ENCODE results near the gene DTNBP1.

DNA sequence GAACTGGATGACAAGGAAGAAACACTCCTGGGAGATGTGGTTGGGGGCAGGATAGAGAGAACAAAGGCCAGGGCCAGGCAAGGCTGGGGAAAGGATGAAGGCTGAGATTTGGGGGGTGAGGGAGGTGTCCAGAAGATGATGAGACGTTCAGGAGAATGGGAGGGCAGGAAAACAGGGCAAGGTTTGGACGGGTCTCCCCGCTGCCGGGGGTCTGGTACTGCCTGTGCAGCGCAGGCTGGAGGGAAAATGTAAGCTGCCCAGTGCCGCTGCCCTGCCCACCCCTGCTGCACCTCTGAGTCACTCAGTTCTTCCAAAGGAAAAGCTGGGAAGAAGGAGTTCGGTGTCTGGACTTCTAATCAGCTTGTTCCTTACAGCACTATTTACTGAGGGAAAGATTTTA is 130.9 kb downstream of the DTNBP1 start:
- TF ChIP-seq POLR2A (IDR thresholded peaks at IDR 0.05; ENCODE audit: low read length) (no peak), GATA1 (IDR thresholded peaks at IDR 0.05; ENCODE audit: low read depth, low read length) (no peak)

Measured in erythroblast (primary cell).